ENCODE data around the gene CALD1.

DNA sequence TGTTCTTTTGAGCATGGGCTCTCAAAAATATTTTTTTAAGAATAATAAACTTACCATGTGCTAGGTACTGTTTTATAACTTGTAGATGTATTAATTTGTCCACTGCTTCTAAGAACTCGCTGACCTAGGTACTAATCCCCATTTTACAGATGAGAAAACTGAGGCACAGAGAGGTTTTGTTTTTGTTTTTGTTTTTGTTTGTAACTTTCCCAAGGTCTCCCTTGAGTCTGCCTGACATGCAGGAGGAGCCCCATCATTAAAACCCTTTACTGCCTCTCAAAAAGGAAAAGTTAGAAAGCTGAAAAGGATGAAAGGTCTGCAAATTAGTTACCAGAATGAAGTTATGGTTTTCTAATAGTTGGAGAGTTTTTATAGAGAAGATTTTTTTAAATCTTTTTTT lies 168.4 kb downstream of the CALD1 start:
- TF ChIP-seq POLR2A (IDR thresholded peaks at IDR 0.05; ENCODE audit: low read depth, low read length) (no peak), POLR2AphosphoS5 (IDR thresholded peaks at IDR 0.05; ENCODE audit: low read depth, low read length) (no peak), TAF1 (IDR thresholded peaks at IDR 0.05; ENCODE audit: borderline replicate concordance, low read depth, low read length) (no peak)
